ENCODE results near the gene ZNF334.

- TF ChIP-seq CTCF (conservative IDR thresholded peaks at IDR 0.05; ENCODE audit: low read length) (no peak), EZH2phosphoT487 (IDR thresholded peaks at IDR 0.05; ENCODE audit: borderline replicate concordance) (no peak)
Observed at GRCh38 chr20:46507760-46508407, 5.5 kb downstream of the ZNF334 start.
